OCI-LY1 (cell line): ENCODE results near the gene ADAMTS8.

Source experiments
- CTCF ChIP-seq: fragments of 200-600 bp; sonication (generic), shearing (Covaris generic); IDR thresholded peaks from 2 replicates; pipeline ENCODE4 v1.5.1; 2017; ENCODE audit warnings: mild to moderate bottlenecking, antibody characterized with exemption, low read length, moderate library complexity, mixed read lengths
- EZH2 ChIP-seq: fragments of 200-600 bp; sonication (generic), shearing (Covaris generic); IDR thresholded peaks from 2 replicates; pipeline ENCODE4 v1.8.0; 2017; ENCODE audit warnings: borderline replicate concordance, mixed run types, mild to moderate bottlenecking, antibody characterized with exemption, low read length, moderate library complexity, mixed read lengths

GRCh38 chr11:130379276-130379675 is 49.1 kb downstream of the ADAMTS8 start:
- no peak for TF ChIP-seq CTCF
- no peak for TF ChIP-seq EZH2
